ENCODE results near the gene CCRL2.
"Not testable (repeated sequence)": the region's sequence is repeated elsewhere in the genome, so short reads cannot be mapped to it uniquely, and the experiment has no call there.

Gene CCRL2

GRCh38 chr3:46420931-46421330, 13.9 kb downstream of the CCRL2 start:
- DNase-seq (ENCODE audit: extremely low read depth, low read depth) = no peak
- no peak overlapping the region for H3K4me3 ChIP-seq (replicated peaks; ENCODE audit: low read depth, low read length)
- no peak for TF ChIP-seq CTCF (IDR thresholded peaks at IDR 0.05; ENCODE audit: low read depth, low read length, missing control alignments)

- H3K4me3 ChIP-seq (replicated peaks; ENCODE audit: low read depth, low read length) = no peak overlapping the region
- no peak for DNase-seq (ENCODE audit: extremely low read depth, low read depth)
These were observed 15.6 kb downstream of the CCRL2 start for GRCh38 chr3:46422617-46423016.

GRCh38 chr3:46423588-46423987, 16.5 kb downstream of the CCRL2 start:
- DNase-seq (ENCODE audit: extremely low read depth, low read depth) = no peak
- TF ChIP-seq CTCF (IDR thresholded peaks at IDR 0.05; ENCODE audit: low read depth, low read length, missing control alignments) = no peak
- H3K4me3 ChIP-seq (replicated peaks; ENCODE audit: low read depth, low read length) = no peak overlapping the region

More at GRCh38 chr3:46422617-46423016, 15.6 kb downstream of the CCRL2 start:
- TF ChIP-seq CTCF (IDR thresholded peaks at IDR 0.05; ENCODE audit: low read depth, low read length, missing control alignments) = no peak

GRCh38 chr3:46426476-46426875, 19.4 kb downstream of the CCRL2 start:
- not testable (repeated sequence) for DNase-seq (ENCODE audit: extremely low read depth, low read depth); H3K4me3 ChIP-seq (replicated peaks; ENCODE audit: low read depth, low read length)

- not testable (repeated sequence) for DNase-seq (ENCODE audit: extremely low read depth, low read depth); H3K4me3 ChIP-seq (replicated peaks; ENCODE audit: low read depth, low read length)
These were observed 20.3 kb downstream of the CCRL2 start for GRCh38 chr3:46427404-46427803.

GRCh38 chr3:46427916-46428833, 21.1 kb downstream of the CCRL2 start:
- no peak for TF ChIP-seq CTCF (IDR thresholded peaks at IDR 0.05; ENCODE audit: low read depth, low read length, missing control alignments)
- DNase-seq (ENCODE audit: extremely low read depth, low read depth) = no peak

GRCh38 chr3:46429250-46429649, 22.2 kb downstream of the CCRL2 start:
- TF ChIP-seq CTCF (IDR thresholded peaks at IDR 0.05; ENCODE audit: low read depth, low read length, missing control alignments) = no peak
- no peak overlapping the region for H3K4me3 ChIP-seq (replicated peaks; ENCODE audit: low read depth, low read length)
- no peak for DNase-seq (ENCODE audit: extremely low read depth, low read depth)

More at GRCh38 chr3:46427916-46428833, 21.1 kb downstream of the CCRL2 start:
- no peak overlapping the region for H3K4me3 ChIP-seq (replicated peaks; ENCODE audit: low read depth, low read length)

GRCh38 chr3:46429671-46430070, 22.6 kb downstream of the CCRL2 start:
- no peak for DNase-seq (ENCODE audit: extremely low read depth, low read depth)
- no peak for TF ChIP-seq CTCF (IDR thresholded peaks at IDR 0.05; ENCODE audit: low read depth, low read length, missing control alignments)

GRCh38 chr3:46430879-46431278, 23.8 kb downstream of the CCRL2 start:
- not testable (repeated sequence) for H3K4me3 ChIP-seq (replicated peaks; ENCODE audit: low read depth, low read length)

More at GRCh38 chr3:46429671-46430070, 22.6 kb downstream of the CCRL2 start:
- no peak overlapping the region for H3K4me3 ChIP-seq (replicated peaks; ENCODE audit: low read depth, low read length)

GRCh38 chr3:46431905-46432304, 24.8 kb downstream of the CCRL2 start:
- not testable (repeated sequence) for DNase-seq (ENCODE audit: extremely low read depth, low read depth); H3K4me3 ChIP-seq (replicated peaks; ENCODE audit: low read depth, low read length)

More at GRCh38 chr3:46430879-46431278, 23.8 kb downstream of the CCRL2 start:
- DNase-seq (ENCODE audit: extremely low read depth, low read depth) = not testable (repeated sequence)

- not testable (repeated sequence) for DNase-seq (ENCODE audit: extremely low read depth, low read depth); H3K4me3 ChIP-seq (replicated peaks; ENCODE audit: low read depth, low read length)
These were observed 26.1 kb downstream of the CCRL2 start for GRCh38 chr3:46433118-46433517.
